EH (cell line): ENCODE measurements around the gene CAB39.

Experiments
- DNase-seq: peaks from one replicate; pipeline ENCODE4 v3.0.0-alpha.2; 2015; ENCODE audit warnings: low read depth

Gene CAB39

DNA sequence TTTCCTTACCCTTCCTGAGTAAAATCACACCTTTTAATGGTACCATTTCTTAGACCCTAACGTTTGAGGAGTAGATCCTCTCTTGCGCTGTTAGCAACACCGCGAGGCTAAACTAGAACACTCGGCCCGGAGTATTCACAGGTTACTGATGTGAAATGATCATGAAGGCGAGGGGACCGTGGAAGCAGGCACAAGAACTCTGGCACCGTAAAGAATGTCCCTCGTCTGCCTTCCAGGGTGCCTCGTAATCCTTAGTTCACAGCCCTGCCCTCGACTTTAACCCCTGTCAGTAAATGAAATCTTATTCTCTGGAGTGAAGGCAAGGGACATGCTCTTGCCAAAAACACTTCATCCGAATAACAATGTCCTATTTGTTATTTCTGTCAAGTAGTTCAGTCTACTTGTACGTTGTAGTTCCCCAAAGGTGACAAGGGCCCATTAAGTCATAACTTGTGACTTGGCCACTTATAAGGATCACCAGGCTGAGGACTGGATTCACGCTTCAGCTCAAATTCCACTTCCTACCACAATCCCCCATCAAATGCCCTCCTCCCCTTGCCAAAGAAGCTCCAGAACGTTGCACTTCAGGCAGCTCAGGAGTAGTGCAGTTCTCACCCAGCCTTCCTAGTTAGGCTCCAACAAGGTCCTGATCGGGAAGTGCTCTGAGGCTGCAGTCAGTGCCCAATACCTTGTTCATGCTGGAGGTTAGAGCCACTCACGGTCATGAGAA lies 108.8 kb downstream of the CAB39 start:
- DNase-seq = no peak

GRCh38 chr2:230821991-230822520 lies 109.4 kb downstream of the CAB39 start:
- no peak for DNase-seq

DNA sequence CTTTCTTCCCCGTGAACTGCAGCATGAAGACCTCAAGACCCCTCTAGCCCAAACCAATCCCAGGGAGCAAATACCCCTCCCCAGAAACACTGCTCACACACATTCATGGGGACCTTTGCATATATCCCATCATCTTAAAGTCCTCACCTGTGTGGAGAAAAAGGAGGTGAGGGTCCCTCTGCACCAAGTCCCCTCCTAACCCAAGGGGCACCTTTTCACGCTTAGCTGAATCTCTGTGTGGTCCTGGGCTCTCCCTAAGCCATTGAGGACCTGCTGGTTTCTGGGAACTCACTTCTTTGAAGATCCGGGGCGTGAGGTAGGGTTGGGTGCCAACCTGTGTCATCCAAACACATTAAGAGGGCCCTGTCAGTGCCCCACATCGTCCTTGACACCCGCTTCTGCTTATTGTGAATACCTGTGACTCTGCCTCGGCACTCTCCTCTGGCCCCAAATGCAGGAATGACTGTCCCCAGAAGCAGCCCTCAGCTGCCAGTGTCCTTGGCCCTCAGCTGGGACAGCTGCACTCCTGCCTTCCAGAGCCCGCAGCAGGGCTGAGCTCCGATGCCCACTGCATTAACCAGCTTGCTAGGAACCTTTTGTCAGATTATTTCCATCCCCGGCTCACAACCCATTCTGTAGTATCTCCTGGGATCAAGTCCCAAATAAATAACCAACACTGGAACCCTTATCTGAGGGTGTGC lies 110.8 kb downstream of the CAB39 start:
- no peak for DNase-seq

GRCh38 chr2:230824406-230824978 lies 111.8 kb downstream of the CAB39 start:
- peak; percentile 84 for DNase-seq

GRCh38 chr2:230825354-230825753 lies 112.7 kb downstream of the CAB39 start:
- no peak for DNase-seq

- no peak for DNase-seq
Observed at GRCh38 chr2:230827774-230828271, 115.2 kb downstream of the CAB39 start.

DNA sequence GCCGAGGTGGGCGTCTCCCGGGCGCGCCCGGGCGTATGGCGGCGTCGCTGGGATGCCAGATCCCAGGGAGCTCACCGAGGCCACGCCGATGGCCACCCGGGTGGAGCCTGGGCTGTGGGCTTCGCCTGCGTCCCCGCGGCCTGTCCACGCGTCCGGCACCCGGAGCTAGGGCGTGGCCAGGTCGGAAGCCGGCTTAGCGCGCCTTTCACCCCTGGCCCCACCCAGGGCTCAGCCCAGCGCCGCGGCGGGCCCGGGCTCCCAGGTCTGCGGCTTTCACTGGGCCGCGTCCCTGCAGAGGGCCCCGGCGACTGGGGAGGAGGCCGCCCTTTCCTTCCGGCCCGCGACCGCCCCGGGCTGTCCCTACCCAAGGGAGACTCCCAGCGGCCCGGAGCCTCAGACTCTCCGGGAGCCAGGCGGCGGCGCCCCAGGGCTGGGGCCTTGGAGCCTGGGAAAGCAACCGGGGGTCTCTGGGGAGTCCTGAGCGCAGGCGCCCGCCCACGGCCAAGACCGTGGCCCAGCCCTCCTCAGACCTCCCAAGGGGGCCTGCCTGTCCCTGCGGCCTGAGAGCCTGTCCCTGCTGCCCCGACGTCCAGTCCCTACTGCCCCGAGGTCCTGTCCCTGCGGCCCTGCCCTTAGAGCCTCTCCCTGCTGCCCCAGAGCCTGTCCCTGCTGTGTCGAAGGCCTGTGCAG lies 115.8 kb downstream of the CAB39 start:
- no peak for DNase-seq

GRCh38 chr2:230829293-230829692 lies 116.7 kb downstream of the CAB39 start:
- no peak for DNase-seq

DNA sequence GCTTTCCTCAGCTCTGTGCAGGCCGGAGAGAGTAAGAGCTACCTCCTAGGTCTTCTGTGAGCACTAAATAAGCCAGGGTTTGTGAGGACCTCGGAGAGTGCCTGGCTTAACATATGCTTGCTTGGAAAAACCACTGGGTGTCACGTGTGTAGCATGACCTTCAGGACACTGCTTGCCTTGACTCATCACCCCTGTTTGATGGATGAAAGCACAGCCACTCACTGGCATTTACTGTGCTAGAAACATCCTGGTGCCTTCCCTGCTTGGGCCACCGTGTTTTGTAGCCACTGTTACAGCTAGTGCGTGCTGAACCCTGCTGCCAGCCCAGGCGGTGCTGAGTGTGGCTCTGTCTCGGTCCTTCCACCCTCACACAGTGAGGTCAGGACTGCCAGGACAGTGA lies 117.3 kb downstream of the CAB39 start:
- DNase-seq = no peak

DNA sequence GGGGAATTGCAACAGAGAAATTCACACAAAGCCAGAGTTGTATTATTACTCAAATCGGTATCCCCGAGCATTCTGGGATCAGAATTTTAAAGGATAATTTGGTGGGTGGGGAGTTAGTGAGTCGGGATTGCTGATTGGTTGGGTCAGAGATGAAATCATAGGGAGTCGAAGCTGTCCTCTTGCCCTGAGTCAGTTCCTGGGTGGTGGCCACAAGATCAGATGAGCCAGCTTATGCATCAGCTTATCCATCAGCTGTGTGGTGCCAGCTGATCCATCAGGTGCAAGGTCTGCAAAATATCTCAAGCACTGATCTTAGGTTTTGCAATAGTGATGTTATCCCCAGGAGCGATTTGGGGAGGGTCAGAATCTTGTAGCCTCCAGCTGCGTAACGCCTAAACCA lies 117.8 kb downstream of the CAB39 start:
- no peak for DNase-seq

GRCh38 chr2:230840301-230840700 lies 127.7 kb downstream of the CAB39 start:
- DNase-seq = no peak

GRCh38 chr2:230842473-230842872 lies 129.8 kb downstream of the CAB39 start:
- no peak for DNase-seq

DNA sequence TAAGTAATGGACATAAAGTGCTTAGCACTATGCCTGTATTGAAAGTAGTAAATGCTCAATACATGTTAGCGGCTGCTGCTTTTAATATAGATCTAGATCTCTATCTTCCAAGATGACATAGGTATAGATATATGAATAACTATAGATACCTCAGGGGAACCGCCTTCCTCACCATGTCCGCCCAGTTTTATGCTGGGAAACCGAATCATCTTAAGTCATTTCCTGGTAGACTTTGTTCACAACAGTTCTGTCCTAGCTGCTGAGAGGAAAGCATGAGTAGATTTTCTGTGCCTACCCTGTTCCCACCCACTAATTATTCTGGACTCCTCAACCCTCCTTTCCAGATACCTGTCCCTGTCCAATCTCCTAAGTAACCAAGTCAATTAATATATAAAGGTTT lies 130.5 kb downstream of the CAB39 start:
- no peak for DNase-seq

DNA sequence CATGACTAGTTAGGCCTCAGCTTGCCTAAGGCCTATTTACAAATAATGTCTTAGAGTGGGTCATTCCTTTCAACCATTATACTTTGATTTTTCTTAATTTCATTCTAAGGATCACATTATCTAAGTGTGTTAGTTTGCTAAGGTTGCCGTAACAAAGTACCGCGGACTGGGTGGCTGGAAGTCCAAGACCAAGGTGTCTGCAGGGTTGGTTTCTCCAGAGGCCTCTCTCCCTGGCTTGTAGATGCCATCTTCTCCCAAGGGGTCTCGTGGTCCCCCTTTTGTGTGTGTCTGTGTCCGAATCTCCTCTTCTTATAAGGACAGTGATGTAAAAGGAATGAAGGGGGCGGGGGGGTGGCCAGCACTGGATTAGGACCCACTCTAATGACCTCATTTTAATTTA lies 133.7 kb downstream of the CAB39 start:
- no peak for DNase-seq

DNA sequence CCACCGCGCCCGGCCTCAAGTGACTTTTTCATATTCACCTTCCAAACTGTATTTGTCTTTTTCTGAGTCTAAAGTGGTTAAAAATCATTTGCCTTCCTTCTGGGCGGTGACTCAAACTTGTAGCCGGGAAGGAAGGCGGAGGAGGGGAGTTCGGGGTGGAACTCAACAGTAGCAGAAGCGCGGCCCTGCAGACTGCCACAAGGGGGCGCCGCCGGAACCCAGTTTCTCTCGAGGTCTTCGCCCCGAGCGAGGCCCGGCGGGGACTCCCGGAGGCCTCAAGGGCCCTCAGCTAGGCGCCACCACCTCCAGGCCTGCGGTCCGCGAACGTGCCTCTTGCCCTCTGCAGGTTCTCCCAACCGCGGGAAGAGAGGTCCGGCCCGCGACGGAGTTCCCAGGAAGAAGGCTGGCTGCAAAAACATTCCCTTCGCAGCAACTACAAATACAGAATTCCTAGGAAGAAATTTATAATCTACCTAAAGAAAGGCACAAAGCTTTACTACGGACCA lies 135.3 kb downstream of the CAB39 start:
- peak; percentile 81 for DNase-seq

GRCh38 chr2:230849633-230850357 lies 137.2 kb downstream of the CAB39 start:
- DNase-seq = peak; percentile 32

GRCh38 chr2:230850358-230850658 lies 137.7 kb downstream of the CAB39 start:
- no peak for DNase-seq

DNA sequence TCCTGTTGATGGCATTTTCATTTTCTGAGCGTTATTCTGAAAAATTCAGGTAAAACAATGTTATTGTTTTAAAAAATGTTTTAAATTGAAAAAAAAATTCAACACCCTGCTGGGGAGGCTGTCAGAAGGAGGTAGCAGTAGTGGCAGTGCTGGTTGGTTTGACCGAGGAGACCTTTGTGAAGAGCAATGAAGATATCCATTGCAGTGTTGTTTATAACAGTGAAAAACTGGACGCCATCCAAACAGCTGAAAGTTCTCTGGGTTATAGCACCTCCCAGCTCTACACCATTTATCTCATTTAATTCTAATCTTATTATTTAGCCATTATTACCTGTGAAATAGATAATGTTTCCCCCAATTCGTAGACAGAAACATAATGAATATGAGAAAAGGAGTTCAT lies 139.5 kb downstream of the CAB39 start:
- no peak for DNase-seq

DNA sequence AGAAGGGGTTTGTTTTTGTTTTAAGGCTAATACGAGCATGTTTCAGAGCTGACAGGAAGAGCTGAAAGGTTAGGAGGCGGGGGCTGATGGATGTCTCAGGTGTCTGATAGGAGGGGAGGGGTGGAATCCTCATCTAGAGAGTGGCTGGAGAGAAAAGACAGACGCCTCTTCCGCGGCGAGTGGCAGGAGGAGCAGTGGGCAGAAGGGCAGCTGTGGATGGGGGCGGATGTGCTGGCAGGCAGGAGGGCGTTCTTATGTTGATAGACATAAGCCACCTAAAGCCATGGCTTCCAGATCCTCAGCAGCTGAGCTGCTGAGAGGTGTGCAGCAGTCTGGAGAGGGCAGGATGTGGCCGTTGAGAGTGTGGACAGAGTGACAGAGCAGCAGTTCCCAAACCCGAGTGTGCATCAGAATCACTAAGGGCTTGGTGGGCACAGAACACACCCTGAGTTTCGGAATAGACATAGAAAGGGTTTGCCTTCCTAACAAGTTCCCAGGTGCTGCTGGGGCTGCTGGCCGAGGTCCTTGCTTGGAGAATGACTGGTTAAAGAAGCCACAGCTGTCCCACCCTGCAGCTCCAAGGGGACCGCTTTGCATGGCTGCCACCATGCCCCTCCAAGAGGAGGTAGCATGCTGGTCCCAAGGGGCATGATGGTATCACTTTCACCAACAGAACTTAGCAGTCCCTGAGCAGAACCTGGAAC lies 149.1 kb downstream of the CAB39 start:
- no peak for DNase-seq

DNA sequence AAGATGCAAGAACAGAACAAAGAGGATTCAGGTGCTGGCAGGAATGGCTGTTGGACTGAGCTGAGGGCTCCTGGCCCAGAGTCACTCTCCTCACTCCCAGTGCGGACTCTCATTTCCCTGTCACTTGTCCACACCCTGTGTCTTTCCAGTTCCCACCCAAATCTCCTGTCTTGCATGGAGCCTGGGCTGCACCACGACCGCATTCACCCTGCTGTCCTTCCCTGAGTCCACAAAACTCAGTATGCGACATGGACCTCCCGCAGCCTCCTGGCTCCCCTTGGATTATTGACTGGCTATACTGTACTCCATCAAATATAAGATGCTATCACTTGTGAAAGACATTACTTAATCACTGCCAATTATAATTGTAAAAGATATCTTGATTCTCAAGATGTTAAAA lies 149.7 kb downstream of the CAB39 start:
- no peak for DNase-seq

DNA sequence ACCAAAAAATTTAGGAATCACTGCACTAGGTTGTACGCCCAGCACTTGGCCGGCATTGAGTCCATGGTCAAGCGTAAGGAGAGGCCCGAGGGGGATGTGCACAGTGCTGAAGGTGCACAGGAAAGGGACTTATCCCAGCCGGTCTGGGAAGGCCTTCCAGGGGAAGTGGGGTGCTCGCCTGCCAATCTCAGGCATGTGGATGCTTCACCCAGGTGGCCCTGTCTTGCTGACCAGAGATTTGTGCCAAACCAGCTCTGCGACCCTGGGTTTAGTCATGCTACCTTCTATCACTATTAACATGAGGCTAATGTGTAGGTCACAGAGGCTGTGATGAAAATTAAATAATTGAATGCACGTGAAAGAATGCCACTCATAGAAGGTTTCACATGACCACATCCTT lies 150.4 kb downstream of the CAB39 start:
- DNase-seq = no peak
